Spleen (tissue), 11 donors: ENCODE results near the gene NKAIN2. TPM values are rescaled to one million over a fixed set of nuclear protein-coding genes. Genes with fewer than 3 reads are reported as not detected.

ENCODE experiments used
- DNase-seq: peaks from one replicate; pipeline ENCODE4 v3.0.0-alpha.2; 2020
- H3K27ac ChIP-seq, 8 donors: fragments of 200-600 bp; sonication (generic) in 7 of 8; 1 replicate in 4 of 8; 2 replicates in 4 of 8; pipeline versions ENCODE4 v1.5.0 to v1.8.0; 2016 to 2021; ENCODE audit warnings: inconsistent platforms in 4 of 8, mild to moderate bottlenecking in 4 of 8, moderate library complexity in 1 of 8
- H3K27me3 ChIP-seq, 7 donors: fragments of 200-600 bp; sonication (generic) in 6 of 7; replicated peaks in 1 of 7; 1 replicate in 4 of 7; 2 replicates in 3 of 7; pipeline versions ENCODE4 v1.5.0 to v1.8.0; 2016 to 2021; ENCODE audit warnings: inconsistent platforms in 3 of 7, mild to moderate bottlenecking in 1 of 7
- H3K36me3 ChIP-seq, 6 donors: fragments of 200-600 bp; sonication (generic) in 5 of 6; 1 replicate in 4 of 6; 2 replicates in 2 of 6; pipeline versions ENCODE4 v1.5.0 to v1.8.0; 2016 to 2021; ENCODE audit warnings: inconsistent platforms in 2 of 6
- H3K4me1 ChIP-seq, 6 donors: fragments of 200-600 bp; sonication (generic) in 5 of 6; 1 replicate in 3 of 6; 2 replicates in 3 of 6; pipeline versions ENCODE4 v1.5.0 to v1.8.0; 2016 to 2021; ENCODE audit warnings: inconsistent platforms in 3 of 6
- H3K4me3 ChIP-seq, 8 donors: fragments of 200-600 bp; sonication (generic) in 7 of 8; 1 replicate in 4 of 8; 2 replicates in 4 of 8; pipeline versions ENCODE4 v1.5.0 to v1.8.0; 2016 to 2021; ENCODE audit warnings: inconsistent platforms in 4 of 8, mild to moderate bottlenecking in 4 of 8, moderate library complexity in 2 of 8
- H3K9me3 ChIP-seq, 8 donors: fragments of 200-600 bp; sonication (generic) in 7 of 8; 1 replicate in 4 of 8; 2 replicates in 4 of 8; pipeline versions ENCODE4 v1.5.0 to v1.8.0; 2016 to 2021; ENCODE audit warnings: inconsistent platforms in 4 of 8
- POLR2A ChIP-seq, 3 donors: fragments of 450-650 bp; IDR thresholded peaks; one replicate each; pipeline ENCODE4 v1.5.1; 2017; ENCODE audit warnings: antibody characterized with exemption in 3 of 3, mild to moderate bottlenecking in 1 of 3
- POLR2AphosphoS5 ChIP-seq, 3 donors: sonication (generic); formaldehyde crosslinking; IDR thresholded peaks; one replicate each; pipeline ENCODE4 v1.5.1; 2017; ENCODE audit warnings: antibody characterized with exemption in 3 of 3
- WGBS, 5 donors: extraction: QIAGEN DNeasy Blood & Tissue Kit in 3 of 5; methylation state at CpG; one replicate each; pipeline versions ENCODE4 v1.1.5 to v1.1.7; 2013 to 2018; 5-methylcytosine and 5-hydroxymethylcytosine counted together
- intact Hi-C: fragments of 100-400 bp; cut with DNase I; formaldehyde crosslinking; loops from one replicate; pipeline ENCODE4 v1.15.0; 2023; ENCODE audit warnings: low total_unique reads
- polyA plus RNA-seq, 3 donors: library from polyadenylated mRNA; stranded (reverse); fragments of 200-250 nt; gene quantifications; one replicate each; pipeline ENCODE4 v1.2.1, GENCODE V29; 2013
- total RNA-seq, 7 donors: library from RNA; depleted of rRNA in 3 of 7; stranded (reverse); fragments of >200 nt in 3 of 7; fragmentation: NEBNext Ultra II Directional in 4 of 7; extraction: Animal tissue kit (Norgen Biotek cat#: 25700) in 4 of 7; gene quantifications; one replicate each; pipeline versions ENCODE4 v1.1.0 to v1.2.1, GENCODE V29; 2016 to 2021
- TF ChIP-seq, protein P1 (sequence below), 11 experiments: fragments of 200-600 bp in 7 of 11; fragments of 450-650 bp in 4 of 11; sonication (generic) in 4 of 11; IDR thresholded peaks in 8 of 11; conservative IDR thresholded peaks in 3 of 11; 1 replicate in 7 of 11; 2 replicates in 4 of 11; pipeline versions ENCODE4 v1.4.0 to v1.8.0; 2016 to 2021; ENCODE audit warnings: antibody characterized with exemption in 11 of 11, inconsistent platforms in 4 of 11, mild to moderate bottlenecking in 1 of 11
- donor health status: healthy with polysubstance abuse.
- donor health status: DM: no; HTN: no; CAD: no; lungs with moderate emphysema.
- donor health status: DM: no; HTN: no; CAD: no.
- donor health status: Bipolar disorder and iron deficiency.
- donor health status: healthy.
- donor health status: DM: no; HTN: no; CAD: no.
- donor health status: DM: yes; HTN: yes; CAD: no.

The NKAIN2 gene
- total and polyA plus RNA-seq, 10 donors: 0.13 to 0.51 (median 0.18) TPM; not detected in 4

DNA sequence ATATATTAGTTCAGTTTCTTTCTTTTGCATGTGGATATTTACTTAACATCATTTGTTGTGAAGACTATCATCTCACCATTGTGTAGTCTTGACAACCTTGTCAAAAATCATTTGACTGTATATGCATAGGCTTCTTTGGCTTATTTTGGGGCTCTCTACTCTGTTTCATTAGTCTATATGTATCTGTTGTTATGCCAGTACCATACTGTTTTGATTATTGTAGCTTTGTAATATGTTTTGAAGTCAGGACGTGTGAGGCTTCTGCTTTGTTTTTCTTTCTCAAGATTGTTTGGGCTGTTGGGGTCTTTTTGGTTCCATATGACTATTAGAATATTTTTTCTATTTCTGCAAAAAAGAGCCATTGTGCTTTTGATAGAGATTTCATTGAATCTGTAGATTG is 870.4 kb downstream of the NKAIN2 start:
- Histone ChIP-seq H3K9me3 (peaks cover 2 to 42% (median 39%) of the 10 kb centered on the region in 8 donors), H3K27me3 (no peaks in the 10 kb centered on the region), H3K36me3 (no peaks in the 10 kb centered on the region), H3K4me1 (no peaks in the 10 kb centered on the region), H3K4me3 (no peak overlapping the region), H3K27ac (no peak overlapping the region)
- no peak for TF ChIP-seq POLR2AphosphoS5 (IDR thresholded peaks at IDR 0.05)
- no peak for TF ChIP-seq POLR2A (IDR thresholded peaks at IDR 0.05)
- TF ChIP-seq, protein P1, sequence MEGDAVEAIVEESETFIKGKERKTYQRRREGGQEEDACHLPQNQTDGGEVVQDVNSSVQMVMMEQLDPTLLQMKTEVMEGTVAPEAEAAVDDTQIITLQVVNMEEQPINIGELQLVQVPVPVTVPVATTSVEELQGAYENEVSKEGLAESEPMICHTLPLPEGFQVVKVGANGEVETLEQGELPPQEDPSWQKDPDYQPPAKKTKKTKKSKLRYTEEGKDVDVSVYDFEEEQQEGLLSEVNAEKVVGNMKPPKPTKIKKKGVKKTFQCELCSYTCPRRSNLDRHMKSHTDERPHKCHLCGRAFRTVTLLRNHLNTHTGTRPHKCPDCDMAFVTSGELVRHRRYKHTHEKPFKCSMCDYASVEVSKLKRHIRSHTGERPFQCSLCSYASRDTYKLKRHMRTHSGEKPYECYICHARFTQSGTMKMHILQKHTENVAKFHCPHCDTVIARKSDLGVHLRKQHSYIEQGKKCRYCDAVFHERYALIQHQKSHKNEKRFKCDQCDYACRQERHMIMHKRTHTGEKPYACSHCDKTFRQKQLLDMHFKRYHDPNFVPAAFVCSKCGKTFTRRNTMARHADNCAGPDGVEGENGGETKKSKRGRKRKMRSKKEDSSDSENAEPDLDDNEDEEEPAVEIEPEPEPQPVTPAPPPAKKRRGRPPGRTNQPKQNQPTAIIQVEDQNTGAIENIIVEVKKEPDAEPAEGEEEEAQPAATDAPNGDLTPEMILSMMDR (IDR thresholded peaks at IDR 0.05 in 8 of 11, conservative IDR thresholded peaks at IDR 0.05 in 3 of 11): no peak
- intact Hi-C loops: no loop called here
- 68 to 84% (median 74%) methylated on average over 1 of the region's 1 CpG for WGBS, 5 donors
- no peak for DNase-seq

- Histone ChIP-seq H3K27me3 (no peaks in the 10 kb centered on the region), H3K4me1 (no peaks in the 10 kb centered on the region), H3K27ac (no peak overlapping the region), H3K36me3 (no peaks in the 10 kb centered on the region), H3K4me3 (no peak overlapping the region), H3K9me3 (peaks cover 2 to 53% (median 44%) of the 10 kb centered on the region in 8 donors)
- TF ChIP-seq, protein P1 (IDR thresholded peaks at IDR 0.05 in 8 of 11, conservative IDR thresholded peaks at IDR 0.05 in 3 of 11): no peak
- TF ChIP-seq POLR2A (IDR thresholded peaks at IDR 0.05) (no peak), POLR2AphosphoS5 (IDR thresholded peaks at IDR 0.05) (no peak)
- WGBS, 5 donors: 72 to 88% (median 82%) methylated on average over 3 of the region's 3 CpGs
- no peak for DNase-seq
- intact Hi-C loops: no loop called here
Measured at GRCh38 chr6:124676033-124676432, 872.4 kb downstream of the NKAIN2 start.

DNA sequence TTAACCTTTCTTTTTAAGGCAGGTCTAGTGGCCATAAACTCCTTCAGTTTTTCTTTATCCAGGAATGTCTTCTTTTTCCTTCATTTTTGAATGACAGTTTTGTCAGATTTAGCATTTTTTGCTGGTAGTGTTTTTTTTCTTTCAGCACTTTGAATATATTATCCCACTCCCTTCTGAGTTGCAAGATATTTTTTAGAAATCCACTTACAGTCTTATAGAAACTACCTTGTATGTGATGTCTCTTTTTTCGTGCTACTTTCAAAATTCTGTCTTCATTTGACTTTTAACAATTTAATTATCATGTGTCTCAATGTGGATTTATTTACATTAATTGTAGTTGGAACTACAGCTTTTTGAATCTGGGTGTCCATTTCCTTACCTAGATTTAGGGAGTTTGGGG is 874.2 kb downstream of the NKAIN2 start:
- DNase-seq: no peak
- H3K27me3 ChIP-seq: no peaks in the 10 kb centered on the region
- H3K4me3 ChIP-seq: no peak overlapping the region
- no peaks in the 10 kb centered on the region for H3K36me3 ChIP-seq
- H3K9me3 ChIP-seq: peaks cover 2 to 53% (median 44%) of the 10 kb centered on the region in 8 donors
- TF ChIP-seq POLR2AphosphoS5 (IDR thresholded peaks at IDR 0.05): no peak
- TF ChIP-seq, protein P1 (IDR thresholded peaks at IDR 0.05 in 8 of 11, conservative IDR thresholded peaks at IDR 0.05 in 3 of 11): no peak
- TF ChIP-seq POLR2A (IDR thresholded peaks at IDR 0.05): no peak
- H3K27ac ChIP-seq: no peak overlapping the region
- intact Hi-C loops: no loop called here
- 0 to 54% (median 6%) methylated on average over 1 of the region's 1 CpG; no CpG with 5 or more reads in 1 of the 5 donors for WGBS, 5 donors
- no peaks in the 10 kb centered on the region for H3K4me1 ChIP-seq

- WGBS, 5 donors: 77 to 84% (median 80%) methylated on average over 2 of the region's 2 CpGs
- H3K9me3 ChIP-seq: peaks cover 0 to 46% (median 36%) of the 10 kb centered on the region in 8 donors
- H3K4me3 ChIP-seq: no peak overlapping the region
- TF ChIP-seq POLR2AphosphoS5 (IDR thresholded peaks at IDR 0.05) (no peak), POLR2A (IDR thresholded peaks at IDR 0.05) (no peak)
- TF ChIP-seq, protein P1 (IDR thresholded peaks at IDR 0.05 in 8 of 11, conservative IDR thresholded peaks at IDR 0.05 in 3 of 11): no peak
- no peak overlapping the region for H3K27ac ChIP-seq
- DNase-seq: no peak
- H3K36me3 ChIP-seq: no peaks in the 10 kb centered on the region
- H3K4me1 ChIP-seq: no peaks in the 10 kb centered on the region
- H3K27me3 ChIP-seq: no peaks in the 10 kb centered on the region
- intact Hi-C loops: no loop called here
Measured at GRCh38 chr6:124679387-124679786, 875.7 kb downstream of the NKAIN2 start.
